Loucy (cell line): ENCODE results near the gene SRRM1.

Experiments
- EZH2phosphoT487 ChIP-seq: fragments of 200-600 bp; IDR thresholded peaks from 2 replicates; pipeline ENCODE4 v1.6.1; 2018; ENCODE audit warnings: antibody characterized with exemption, mild to moderate bottlenecking, moderate library complexity, borderline replicate concordance
- TF ChIP-seq, protein P1 (sequence below): fragments of 200-600 bp; sonication (generic); conservative IDR thresholded peaks from 2 replicates; pipeline ENCODE4 v1.5.1; 2014; ENCODE audit warnings: mild to moderate bottlenecking, antibody characterized with exemption, low read length

GRCh38 chr1:24652382-24652781 lies 9.3 kb downstream of the SRRM1 start:
- TF ChIP-seq, protein P1, sequence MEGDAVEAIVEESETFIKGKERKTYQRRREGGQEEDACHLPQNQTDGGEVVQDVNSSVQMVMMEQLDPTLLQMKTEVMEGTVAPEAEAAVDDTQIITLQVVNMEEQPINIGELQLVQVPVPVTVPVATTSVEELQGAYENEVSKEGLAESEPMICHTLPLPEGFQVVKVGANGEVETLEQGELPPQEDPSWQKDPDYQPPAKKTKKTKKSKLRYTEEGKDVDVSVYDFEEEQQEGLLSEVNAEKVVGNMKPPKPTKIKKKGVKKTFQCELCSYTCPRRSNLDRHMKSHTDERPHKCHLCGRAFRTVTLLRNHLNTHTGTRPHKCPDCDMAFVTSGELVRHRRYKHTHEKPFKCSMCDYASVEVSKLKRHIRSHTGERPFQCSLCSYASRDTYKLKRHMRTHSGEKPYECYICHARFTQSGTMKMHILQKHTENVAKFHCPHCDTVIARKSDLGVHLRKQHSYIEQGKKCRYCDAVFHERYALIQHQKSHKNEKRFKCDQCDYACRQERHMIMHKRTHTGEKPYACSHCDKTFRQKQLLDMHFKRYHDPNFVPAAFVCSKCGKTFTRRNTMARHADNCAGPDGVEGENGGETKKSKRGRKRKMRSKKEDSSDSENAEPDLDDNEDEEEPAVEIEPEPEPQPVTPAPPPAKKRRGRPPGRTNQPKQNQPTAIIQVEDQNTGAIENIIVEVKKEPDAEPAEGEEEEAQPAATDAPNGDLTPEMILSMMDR: no peak
- no peak for TF ChIP-seq EZH2phosphoT487
